GM21786 (cell line): Measurements from ENCODE around the gene RPEL1.
"Not testable (repeated sequence)": the region's sequence is repeated elsewhere in the genome, so short reads cannot be mapped to it uniquely, and the experiment has no call there.

ENCODE experiments used
- ATAC-seq: cut with Tn5 transposase; IDR thresholded peaks from one replicate; pipeline ENCODE4 v1.9.1; 2021; ENCODE audit not compliant: unreplicated experiment

The RPEL1 gene

DNA sequence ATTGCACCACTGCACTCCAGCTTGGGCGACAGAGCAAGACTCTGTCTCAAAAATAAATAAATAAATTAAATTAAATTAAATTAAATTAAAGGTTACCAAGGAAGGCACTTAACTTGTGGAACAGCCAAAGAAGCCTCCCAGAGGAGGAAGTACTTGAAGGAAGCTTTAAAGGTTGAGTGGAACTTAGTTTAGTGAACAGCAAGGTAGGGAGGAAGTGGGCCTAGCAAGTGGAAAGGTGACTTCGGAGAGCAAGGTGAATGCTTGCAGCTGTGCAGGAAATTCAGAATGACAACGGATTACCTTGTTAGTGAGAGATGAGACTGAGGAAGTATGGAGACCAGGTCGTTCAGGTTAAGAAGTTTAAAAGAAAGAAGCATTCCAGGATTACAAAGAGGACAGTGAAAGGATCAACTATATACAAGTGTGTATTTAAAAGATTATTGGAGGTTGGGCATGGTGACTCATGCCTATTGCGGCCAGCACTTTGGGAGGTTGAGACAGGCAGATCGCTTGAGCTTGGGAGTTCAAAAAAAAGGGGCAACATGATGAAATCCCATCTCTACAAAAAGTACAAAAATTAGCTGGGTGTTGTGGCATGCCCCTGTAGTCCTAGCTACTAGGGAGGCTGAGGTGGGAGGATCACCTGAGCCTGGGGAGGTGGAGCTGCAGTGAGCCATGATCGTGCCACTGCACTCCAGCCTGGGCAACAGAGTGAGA lies 12.8 kb upstream of the RPEL1 start:
- ATAC-seq = no peak

DNA sequence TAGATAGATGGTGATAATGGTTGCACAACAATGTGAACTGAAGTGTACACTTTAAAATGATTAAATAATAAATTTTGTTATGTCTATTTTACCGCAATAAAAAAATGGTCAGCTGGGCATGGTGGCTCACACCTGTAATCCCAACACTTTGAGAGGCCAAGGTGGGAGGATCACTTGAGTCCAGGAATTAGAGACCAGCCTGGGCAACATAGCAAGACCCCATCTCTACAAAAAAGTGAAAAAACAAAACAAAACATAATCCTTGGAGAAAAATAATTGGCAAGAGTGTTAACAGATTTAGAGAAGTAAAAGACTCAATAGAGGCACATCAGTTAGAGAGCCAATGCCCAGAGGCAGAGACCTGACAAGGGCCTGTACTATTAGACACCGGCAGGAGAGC lies 9.9 kb upstream of the RPEL1 start:
- ATAC-seq = no peak

DNA sequence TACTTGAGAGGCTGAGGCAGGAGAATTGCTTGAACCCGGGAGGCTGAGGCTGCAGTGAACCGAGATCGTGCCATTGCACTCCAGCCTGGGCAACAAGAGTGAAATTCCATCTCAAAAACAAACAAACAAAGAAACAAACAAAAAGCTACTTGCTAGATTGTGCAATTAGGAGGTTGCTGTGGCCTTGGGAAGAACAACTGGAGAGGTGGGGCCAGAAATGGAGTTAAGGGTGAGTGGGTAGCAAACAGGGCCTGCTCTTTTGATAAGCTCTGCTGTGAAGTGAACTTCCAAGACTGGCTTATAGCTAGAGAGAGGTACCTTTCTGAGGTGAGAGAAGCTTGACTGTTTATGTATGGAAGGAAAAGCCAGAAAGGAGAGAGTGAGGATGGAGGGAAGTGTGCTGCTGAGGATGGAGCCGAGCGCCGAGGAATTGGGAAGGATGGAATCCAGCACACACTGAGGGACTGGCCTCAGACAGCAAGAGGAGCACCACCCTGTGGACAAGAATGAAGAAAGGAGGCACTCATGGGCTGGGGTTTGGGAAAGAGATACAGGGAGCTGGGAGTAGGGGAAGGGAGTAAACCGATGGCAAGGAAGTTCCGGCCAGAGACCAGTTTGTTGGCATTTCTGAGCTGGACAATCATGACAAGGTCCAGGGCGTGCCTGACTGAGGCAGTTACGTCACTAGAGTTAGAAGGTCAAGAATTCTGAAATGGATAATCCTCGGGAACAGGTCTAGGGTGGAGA lies 7.0 kb upstream of the RPEL1 start:
- ATAC-seq = no peak

DNA sequence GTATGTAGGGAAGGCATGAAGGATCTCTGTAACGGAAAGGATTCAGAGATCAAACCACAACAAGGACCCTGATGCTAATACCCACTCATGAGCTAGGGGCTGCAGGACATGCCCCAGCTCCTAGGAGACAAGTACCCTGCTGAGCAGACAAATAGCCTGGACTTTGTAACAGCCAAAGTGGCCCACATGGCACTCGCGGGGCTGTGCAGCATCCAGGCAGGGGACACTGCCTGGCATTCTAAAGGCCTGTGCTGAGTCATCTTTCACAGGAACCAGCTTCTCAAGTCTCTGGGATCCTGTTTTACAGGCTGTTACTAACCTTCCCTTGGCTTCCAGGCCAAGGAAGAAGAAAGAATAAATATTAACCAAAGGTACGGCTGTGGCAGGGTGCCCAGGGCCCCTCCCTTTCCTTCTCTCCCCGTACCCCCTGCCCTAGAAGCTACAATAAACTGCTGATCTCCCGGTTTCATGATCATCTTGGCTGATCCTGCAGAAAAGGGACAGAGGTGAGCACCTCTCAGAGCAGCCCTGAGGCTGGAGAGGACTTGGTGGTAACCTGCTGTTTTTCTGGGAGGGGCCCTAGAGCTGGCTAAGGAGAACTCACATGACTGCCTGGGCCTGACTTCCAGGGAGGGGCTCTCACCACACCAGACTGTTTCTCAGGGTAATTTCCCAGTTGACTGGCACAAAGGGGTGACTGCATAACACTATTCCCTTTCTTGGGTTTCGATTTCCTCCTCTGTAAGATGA lies 4.2 kb upstream of the RPEL1 start:
- ATAC-seq = no peak

DNA sequence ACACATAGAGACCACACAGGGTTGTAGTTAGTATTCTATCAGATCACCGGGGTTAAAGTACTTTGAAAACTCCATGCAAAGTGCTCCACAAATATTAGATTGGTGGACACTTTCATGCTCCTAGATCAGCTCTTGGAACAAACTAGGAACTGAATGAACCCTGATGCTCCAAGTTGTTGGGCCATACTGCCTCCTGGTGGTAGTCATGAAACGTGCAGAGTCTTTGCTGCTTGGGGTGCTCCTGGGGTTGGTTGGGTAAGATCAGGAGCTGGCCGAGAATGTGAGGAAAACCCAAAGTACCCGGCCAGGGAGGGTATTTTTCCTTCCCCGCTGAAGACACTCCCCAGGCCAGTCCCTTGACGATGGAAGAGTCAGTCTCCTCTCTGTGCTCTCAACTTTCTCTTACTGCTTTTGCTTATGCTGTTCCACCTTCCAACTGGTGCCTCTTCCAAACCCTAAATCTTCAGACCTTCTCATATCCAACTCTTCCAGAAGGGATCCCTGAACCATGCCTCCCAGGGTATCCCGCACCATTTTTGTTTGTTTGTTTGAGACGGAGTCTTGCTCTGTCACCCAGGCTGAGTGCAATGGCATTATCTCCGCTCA lies 918 bp upstream of the RPEL1 start:
- no peak for ATAC-seq

DNA sequence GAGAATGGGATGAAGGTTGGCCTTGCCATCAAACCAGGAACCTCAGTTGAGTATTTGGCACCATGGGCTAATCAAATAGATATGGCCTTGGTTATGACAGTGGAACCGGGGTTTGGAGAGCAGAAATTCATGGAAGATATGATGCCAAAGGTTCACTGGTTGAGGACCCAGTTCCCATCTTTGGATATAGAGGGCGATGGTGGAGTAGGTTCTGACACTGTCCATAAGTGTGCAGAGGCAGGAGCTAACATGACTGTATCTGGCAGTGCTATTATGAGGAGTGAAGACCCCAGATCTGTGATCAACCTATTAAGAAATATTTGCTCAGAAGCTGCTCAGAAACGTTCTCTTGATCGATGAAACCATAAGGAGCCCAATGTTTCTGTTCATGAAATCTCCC lies 637 bp downstream of the RPEL1 start:
- no peak for ATAC-seq

DNA sequence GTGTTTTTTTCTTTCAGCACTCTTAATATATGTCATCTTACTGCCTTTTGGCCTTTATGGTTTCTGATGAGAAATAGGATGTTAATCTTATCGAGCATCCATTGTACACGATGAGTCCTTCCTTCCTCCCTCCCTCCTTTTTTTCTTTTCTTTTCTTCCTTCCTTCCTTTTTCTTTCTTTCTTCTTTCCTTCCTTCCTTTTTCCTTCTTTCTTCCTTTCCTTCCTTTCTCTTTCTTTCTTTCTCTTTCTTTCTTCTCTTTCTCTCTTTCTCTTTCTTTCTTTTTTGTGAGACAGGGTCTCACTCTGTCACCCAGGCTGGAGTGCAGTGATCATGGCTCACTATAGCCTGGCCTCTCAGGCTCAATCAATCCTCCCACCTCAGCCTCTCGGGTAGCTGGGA lies 8.4 kb downstream of the RPEL1 start:
- ATAC-seq = no peak

DNA sequence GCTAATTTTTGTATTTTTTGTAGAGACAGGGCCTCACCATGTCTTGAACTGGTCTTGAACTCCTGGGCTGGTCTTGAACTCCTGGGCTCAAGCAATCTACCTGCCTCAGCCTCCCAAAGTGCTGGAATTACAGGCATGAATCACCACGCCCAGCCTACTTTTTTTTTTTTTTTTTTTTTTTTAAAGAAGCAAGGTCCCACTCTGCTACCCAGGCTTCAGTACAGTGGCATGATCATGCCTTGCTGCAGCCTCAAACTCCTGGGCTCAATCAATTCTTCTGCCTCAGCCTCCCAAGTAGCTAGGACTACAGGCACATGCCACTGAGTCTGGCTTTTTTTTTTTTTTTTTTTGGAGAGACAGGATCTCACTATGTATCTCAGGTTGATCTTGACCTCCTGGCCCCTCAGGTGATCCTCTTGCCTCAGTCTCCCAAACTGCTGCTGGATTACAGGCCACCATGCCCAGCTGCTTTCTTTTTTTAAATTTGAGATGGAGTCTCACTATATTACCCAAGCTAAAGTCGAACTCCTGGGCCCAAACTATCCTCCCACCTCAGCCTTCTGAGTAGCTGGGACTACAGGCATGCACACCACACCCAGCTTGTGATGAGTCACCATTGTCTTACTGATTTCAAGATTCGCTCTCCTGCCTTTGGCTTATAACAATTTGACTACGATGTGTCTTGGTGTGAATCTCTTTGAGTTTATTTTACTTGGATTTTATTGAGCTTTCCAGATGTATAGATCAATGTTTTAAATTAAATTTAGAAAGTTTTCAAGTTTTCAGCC lies 9.0 kb downstream of the RPEL1 start:
- ATAC-seq = no peak

DNA sequence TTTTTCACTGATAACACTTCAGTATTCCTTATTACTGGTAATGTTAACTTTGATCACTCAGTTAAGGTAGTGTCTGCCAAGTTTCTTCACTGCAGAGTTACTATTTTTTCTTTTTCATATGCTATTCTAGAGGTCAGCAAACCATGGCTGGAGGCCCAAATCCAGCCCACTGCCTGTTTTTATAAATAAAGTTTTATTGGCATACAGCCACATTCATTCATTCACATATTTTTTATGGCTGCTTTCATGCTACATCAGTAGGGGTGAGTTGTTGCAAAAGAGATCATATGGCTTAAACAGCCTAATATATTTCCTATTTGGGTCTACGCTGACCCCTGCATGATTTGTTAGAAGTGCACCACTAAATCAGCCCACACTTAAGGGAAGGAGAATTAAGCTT lies 10.9 kb downstream of the RPEL1 start:
- no peak for ATAC-seq

DNA sequence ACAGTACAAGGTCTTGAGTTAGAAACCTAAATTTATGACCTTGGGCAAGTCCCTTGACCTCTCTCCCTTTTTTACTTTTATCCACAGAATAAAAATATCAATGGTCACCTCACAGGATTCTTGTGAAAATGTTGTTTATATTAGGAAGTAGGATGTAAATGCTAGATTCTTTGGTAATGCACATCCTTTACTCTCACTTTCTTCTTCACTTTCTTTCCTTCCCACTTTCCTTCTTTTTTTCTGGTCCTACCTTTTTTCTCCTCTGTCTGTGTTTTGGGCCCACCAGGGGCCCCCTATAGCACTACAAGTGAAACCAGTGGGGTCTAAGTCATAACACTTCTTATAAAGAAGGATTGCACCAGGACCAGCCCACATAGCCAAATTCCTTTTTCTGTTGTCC lies 12.1 kb downstream of the RPEL1 start:
- ATAC-seq = no peak

DNA sequence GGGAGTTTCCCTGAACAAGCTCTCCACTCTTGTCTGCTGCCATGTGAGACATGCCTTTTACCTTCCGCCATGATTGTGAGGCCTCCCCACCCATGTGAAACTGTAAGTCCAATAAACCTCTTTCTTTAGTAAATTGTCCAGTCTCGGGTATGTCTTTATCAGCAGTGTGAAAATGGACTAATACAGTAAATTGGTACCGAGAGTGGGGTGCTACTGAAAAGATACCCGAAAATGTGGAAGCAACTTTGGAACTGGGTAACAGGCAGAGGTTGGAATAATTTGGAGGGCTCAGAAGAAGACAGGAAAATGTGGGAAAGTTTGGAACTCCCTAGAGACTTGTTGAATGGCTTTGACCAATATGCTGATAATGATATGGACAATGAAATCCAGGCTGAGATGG lies 13.2 kb downstream of the RPEL1 start:
- not testable (repeated sequence) for ATAC-seq

DNA sequence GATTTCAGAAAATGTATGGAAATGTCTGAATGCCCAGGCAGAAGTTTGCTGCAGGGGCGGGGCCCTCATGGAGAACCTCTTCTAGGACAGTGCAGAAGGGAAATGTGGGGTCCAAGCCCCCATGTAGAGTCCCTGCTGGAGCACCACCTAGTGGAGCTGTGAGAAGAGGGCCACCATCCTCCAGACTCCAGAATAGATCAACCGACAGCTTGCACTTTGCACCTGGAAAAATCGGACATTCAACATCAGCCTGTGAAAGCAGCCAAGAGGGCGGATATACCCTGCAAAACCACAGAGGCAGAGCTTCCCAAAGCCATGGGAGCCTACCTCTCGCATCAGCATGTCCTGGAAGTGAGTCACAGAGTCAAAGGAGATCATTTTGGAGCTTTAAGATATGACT lies 14.3 kb downstream of the RPEL1 start:
- ATAC-seq = no peak

DNA sequence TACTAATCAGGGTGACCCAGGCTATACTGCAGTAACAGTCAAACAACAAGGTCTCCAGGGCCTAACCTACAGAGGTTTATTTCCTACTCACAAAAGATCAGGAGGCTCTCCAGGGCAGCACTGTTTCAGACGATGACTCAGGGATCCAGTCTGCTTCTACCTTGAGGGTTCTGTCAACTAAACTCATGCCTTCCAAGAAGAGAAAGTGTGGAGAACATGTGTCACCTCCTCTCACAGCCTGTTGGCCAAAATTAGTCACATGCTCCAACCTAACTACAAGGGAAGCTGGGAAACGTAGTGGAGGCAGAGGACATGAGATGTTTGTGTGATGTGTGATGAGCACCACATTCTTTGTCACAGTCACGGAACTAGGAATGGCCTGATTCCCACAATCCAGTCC lies 16.5 kb downstream of the RPEL1 start:
- ATAC-seq = no peak

DNA sequence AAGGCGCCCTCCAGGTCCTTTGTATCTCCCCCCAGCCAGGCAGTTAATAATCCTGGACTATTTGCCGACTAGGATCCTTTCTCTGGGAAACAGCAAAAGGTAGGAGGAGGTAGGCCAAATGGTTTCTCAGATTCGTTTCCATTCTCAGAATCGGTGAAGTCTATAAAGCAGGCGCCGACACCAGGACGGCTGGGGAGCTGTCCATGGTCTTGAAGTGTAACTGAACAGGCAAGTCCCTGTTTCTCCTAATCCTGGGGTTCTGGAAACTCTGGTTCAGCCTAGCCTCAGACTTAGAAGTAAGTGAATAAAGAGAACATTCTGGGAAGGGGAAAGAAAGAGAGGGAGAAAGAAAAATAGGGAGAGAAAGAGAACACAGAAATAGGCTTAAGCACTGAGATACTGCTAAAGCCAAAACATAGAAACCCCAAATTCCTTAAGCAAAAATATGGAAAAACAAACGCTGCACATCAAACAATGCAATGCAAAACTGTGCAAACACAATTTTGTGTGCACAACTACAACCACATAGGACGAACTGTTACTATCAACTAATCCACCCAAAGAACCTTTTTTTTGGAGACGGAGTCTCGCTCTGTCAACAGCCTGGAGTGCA lies 20.1 kb downstream of the RPEL1 start:
- no peak for ATAC-seq

DNA sequence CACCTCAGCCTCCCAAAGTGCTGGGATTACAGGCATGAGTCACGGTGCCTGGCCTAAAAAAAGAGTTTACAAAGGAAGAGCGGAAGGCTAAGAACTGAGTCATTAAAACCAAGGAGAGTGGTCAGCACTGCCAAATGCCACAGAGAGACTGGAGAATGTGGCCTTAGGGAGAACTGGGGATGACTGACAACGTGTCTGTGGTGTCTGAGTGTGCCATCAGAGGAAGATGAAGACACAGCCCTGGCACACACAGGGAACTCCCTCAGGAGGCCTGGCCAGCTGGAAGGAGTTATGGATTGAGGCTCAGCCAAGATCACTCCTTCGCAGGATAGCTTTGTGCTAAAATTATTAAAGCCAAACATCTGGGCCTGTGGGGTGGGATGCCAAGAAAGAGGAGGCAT lies 27.4 kb downstream of the RPEL1 start:
- ATAC-seq = no peak

DNA sequence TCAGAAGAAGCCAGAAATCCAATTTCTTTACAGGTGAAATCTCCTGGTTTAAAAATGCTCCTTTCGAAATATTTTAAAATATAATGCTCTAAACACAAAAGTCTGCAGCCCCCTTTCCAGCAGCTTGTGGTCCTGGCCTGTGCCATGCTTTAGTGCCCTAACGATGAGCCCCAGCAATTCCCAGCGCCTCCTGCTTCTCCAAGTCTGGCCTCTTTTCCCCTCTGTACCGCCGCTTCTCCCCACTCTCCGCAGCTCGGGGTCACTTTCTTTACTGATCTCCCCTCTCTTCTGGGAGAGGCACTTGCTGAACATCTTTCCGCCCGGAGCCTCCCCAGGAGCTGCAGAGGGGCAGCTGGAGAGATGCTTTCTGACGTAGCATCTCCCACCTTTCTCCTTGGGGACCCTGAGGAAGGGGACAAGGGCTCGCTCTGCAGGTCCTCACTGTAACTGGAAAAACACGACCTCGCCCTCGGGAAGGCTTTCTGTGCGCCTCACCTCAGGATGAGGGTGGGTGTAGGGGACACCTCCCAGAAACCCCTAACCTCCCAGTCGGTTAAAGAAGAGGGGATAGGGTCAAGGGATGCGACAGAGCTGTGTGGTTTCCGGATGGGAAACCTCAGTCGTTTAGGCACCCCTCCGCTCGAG lies 30.7 kb downstream of the RPEL1 start:
- no peak for ATAC-seq

DNA sequence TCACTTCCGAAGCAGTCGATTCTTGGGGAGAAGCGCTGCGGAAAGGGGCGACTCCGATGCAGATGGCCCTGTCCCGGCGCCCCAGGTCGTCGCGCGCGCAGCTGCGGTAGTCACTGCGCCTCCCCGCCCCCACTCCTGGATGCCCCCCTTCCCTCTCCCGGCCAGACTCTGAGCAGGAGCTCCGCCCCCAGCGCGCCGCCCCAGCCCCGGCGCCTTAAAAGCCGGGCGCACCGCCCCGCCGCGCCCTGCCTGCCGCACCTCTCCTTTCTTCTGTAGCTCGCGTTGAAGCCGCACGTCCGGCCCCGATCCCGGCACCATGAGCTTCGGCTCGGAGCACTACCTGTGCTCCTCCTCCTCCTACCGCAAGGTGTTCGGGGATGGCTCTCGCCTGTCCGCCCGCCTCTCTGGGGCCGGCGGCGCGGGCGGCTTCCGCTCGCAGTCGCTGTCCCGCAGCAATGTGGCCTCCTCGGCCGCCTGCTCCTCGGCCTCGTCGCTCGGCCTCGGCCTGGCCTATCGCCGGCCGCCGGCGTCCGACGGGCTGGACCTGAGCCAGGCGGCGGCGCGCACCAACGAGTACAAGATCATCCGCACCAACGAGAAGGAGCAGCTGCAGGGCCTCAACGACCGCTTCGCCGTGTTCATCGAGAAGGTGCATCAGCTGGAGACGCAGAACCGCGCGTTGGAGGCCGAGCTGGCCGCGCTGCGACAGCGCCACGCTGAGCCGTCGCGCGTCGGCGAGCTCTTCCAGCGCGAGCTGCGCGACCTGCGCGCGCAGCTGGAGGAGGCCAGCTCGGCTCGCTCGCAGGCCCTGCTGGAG lies 31.4 kb downstream of the RPEL1 start, which contains the start of gene INA:
TSS of gene INA (plus strand) at position 243 of the 817 bp plus-strand sequence. CDS start at position 317, 74 bp downstream.
- no peak for ATAC-seq

DNA sequence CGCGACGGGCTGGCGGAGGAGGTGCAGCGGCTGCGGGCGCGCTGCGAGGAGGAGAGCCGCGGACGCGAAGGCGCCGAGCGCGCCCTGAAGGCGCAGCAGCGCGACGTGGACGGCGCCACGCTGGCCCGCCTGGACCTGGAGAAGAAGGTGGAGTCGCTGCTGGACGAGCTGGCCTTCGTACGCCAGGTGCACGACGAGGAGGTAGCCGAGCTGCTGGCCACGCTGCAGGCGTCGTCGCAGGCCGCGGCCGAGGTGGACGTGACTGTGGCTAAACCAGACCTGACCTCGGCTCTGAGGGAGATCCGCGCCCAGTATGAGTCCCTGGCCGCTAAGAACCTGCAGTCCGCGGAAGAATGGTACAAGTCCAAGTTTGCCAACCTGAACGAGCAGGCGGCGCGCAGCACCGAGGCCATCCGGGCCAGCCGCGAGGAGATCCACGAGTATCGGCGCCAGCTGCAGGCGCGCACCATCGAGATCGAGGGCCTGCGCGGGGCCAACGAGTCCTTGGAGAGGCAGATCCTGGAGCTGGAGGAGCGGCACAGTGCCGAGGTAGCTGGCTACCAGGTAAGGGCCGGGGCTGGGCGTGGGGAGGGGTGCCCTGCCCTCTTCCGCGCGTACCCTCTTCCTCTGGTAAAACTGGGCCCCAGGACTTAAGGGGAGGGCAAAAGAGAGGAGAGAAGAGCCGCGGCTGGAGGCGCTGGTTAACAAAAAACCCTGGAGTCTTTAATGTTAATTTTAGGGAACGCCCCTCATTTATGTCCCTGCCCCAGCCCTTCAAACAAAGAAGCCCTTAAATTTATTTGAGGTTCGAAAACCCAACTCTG lies 32.2 kb downstream of the RPEL1 start:
- no peak for ATAC-seq
